Skeletal muscle tissue (tissue), 4 donors: ENCODE measurements around the gene PIP5K1A. TPM values are rescaled to one million over a fixed set of nuclear protein-coding genes. Genes with fewer than 3 reads are reported as not detected.
A peak's percentile ranks its signal among the peaks of the same experiment; 100 is the strongest.
"Not testable (repeated sequence)": the region's sequence is repeated elsewhere in the genome, so short reads cannot be mapped to it uniquely, and the experiment has no call there.

ENCODE experiments used
- H3K27ac ChIP-seq: one replicate; pipeline ENCODE4 v1.7.0; 2013; ENCODE audit warnings: mild to moderate bottlenecking, low read depth, low read length, inconsistent platforms
- H3K27me3 ChIP-seq, 3 donors: one replicate each; pipeline ENCODE4 v1.7.0; 2013; ENCODE audit warnings: low read length in 3 of 3; ENCODE audit not compliant: control insufficient read depth in 3 of 3, insufficient read depth in 3 of 3
- H3K36me3 ChIP-seq, 3 donors: one replicate each; pipeline ENCODE4 v1.7.0; 2013; ENCODE audit warnings: low read length in 3 of 3; ENCODE audit not compliant: control insufficient read depth in 3 of 3, insufficient read depth in 3 of 3
- H3K4me1 ChIP-seq, 3 donors: one replicate each; pipeline ENCODE4 v1.7.0; 2013; ENCODE audit warnings: low read length in 3 of 3, mild to moderate bottlenecking in 3 of 3; ENCODE audit not compliant: control insufficient read depth in 3 of 3, insufficient read depth in 3 of 3
- H3K4me3 ChIP-seq, 3 donors: one replicate each; pipeline ENCODE4 v1.7.0; 2013; ENCODE audit warnings: low read length in 3 of 3
- H3K9ac ChIP-seq, 3 donors: one replicate each; pipeline ENCODE4 v1.7.0; 2013; ENCODE audit warnings: low read length in 3 of 3, mild to moderate bottlenecking in 3 of 3, moderate library complexity in 2 of 3, low read depth in 1 of 3
- H3K9me3 ChIP-seq, 3 donors: one replicate each; pipeline ENCODE4 v1.7.0; 2013; ENCODE audit warnings: low read length in 3 of 3; ENCODE audit not compliant: control insufficient read depth in 3 of 3
- total RNA-seq: library from RNA; depleted of rRNA; stranded (reverse); fragments of >200 nt; gene quantifications from one replicate; pipeline ENCODE4 v1.2.3, GENCODE V29; 2014
- donor health status: Osteomylitis.

The PIP5K1A gene
- total RNA-seq, 1 donor from 2014 or later = 51.7 TPM

DNA sequence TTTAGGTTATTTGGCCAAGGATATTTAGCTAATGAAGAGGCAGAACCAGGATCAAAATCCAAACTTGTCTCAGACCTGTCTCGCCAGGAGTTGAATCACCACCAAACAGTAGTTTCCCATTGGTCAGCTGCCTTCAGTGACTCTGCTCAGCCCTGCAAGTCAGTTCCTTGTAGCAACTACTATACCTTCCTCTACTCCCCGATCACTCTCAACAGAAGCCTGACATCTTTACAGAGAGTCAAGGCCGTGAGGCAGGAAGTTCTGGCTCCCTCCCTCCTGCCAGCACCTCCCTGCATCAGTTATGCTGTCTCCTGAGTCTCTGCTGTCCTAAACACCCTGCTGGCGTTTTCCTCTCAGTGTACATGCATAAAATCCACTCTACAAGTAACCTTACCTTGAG lies 69.4 kb downstream of the PIP5K1A start:
- H3K4me3 ChIP-seq = no peak overlapping the region
- H3K36me3 ChIP-seq = peaks cover 43 to 53% (median 51%) of the 10 kb centered on the region in 3 donors
- no peaks in the 10 kb centered on the region for H3K4me1 ChIP-seq
- H3K27me3 ChIP-seq = no peaks in the 10 kb centered on the region
- H3K9ac ChIP-seq = no peak overlapping the region
- no peaks in the 10 kb centered on the region for H3K9me3 ChIP-seq
- H3K27ac ChIP-seq = no peak overlapping the region

DNA sequence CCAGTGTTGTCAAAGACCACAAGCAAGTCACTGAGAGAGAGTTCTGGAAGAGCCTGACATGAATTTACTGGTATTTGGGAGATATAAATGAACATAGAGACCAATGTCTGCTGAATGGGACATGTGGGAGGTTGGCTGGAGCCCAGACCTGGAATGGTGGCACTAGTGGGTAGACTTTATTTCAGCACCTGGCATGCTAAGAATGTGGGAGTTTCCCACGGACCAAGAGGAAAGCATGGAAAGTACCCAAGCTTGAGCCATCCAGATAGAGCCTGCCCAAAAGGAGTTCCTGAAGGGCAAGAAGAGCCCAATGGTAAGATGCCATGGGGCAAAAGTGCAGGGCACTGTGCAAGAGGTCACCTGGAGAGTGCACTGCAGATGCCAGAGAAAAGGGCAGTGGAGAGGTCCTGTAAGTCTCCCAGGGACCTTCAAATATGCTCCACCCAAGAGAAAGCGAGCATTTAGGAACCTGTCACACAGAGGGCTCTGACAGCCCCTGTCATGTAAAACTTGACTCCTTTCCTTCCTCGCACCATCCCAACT lies 75.6 kb downstream of the PIP5K1A start:
- Histone ChIP-seq H3K9me3 (no peaks in the 10 kb centered on the region), H3K4me1 (no peaks in the 10 kb centered on the region), H3K9ac (no peak overlapping the region), H3K27ac (no peak overlapping the region), H3K27me3 (no peaks in the 10 kb centered on the region), H3K36me3 (peaks cover 4 to 11% (median 10%) of the 10 kb centered on the region in 3 donors), H3K4me3 (no peak overlapping the region)

- H3K36me3 ChIP-seq, H3K4me1 ChIP-seq, H3K4me3 ChIP-seq, H3K9me3 ChIP-seq, H3K27ac ChIP-seq, H3K9ac ChIP-seq, H3K27me3 ChIP-seq: not testable (repeated sequence)
These were observed 77.0 kb downstream of the PIP5K1A start for GRCh38 chr1:151275341-151275740.

GRCh38 chr1:151277249-151277648 lies 78.9 kb downstream of the PIP5K1A start:
- no peak overlapping the region for H3K9ac ChIP-seq
- no peaks in the 10 kb centered on the region for H3K27me3 ChIP-seq
- no peak overlapping the region for H3K27ac ChIP-seq
- no peak overlapping the region for H3K4me3 ChIP-seq
- peaks cover 2 to 6% (median 2%) of the 10 kb centered on the region in 3 donors for H3K36me3 ChIP-seq
- peaks cover 2 to 8% (median 7%) of the 10 kb centered on the region in 3 donors for H3K4me1 ChIP-seq
- H3K9me3 ChIP-seq = no peaks in the 10 kb centered on the region

GRCh38 chr1:151281225-151281968 lies 83.0 kb downstream of the PIP5K1A start:
- Histone ChIP-seq H3K27me3 (no peaks in the 10 kb centered on the region), H3K27ac (peak overlapping the region; percentile 98), H3K4me3 (peak overlapping the region; percentile 77 to 100 (median 80)), H3K9ac (peak overlapping the region; percentile 88 to 96 (median 90)), H3K4me1 (peaks cover 15 to 36% (median 24%) of the 10 kb centered on the region in 3 donors), H3K9me3 (no peaks in the 10 kb centered on the region), H3K36me3 (peaks cover 6 to 13% (median 6%) of the 10 kb centered on the region in 3 donors)

DNA sequence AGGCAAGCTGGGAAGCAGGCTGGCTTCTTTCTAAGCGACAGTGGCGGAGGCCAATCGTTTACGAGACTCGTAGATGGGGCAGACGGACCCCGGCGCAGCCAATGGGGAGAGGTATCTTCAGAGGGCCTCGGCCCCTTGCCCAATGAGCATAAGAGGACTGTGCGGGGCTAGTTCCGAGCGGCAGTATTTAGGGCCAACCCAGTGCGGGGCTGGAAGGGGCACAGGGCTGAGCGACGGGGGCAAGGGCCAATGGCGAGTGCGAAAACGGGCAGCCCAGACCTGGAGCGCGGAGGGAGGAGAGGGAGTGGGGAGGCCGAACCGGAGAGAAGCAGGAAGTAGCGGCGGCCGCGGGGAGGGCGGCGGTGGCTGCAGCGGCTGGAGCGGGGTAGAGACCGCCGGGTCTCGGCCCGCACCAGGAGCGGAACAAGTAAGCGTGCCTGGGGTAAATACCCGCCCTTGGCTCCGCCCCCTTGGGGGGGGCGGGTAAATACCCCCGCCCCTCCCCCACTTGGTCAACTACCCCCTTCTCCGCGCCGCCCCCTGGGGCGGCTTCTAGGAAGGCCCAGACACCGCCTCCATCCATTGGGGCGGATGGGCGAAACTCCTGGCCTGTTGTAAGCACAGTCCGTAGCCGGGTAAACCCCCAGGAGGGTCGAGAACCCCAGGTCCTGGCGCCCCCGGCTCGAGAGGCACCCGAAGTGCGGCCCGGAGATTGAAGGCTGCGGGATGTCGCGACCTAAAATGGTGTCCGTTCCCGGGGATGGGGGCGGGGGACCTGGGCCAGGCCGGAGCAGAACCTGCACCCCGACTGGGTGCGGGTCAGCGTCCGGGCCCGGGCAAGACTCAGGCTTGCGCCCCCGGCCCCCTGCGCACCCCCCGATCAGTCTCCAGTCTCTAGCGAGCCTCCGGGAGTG lies 83.9 kb downstream of the PIP5K1A start, which contains the start of gene ZNF687:
Gene ZNF687, plus strand, starts transcription at position 331 of the 914 bp plus-strand sequence. CDS start 3,993 bp downstream, outside the sequence.
- H3K4me1 ChIP-seq = peaks cover 15 to 36% (median 24%) of the 10 kb centered on the region in 3 donors

DNA sequence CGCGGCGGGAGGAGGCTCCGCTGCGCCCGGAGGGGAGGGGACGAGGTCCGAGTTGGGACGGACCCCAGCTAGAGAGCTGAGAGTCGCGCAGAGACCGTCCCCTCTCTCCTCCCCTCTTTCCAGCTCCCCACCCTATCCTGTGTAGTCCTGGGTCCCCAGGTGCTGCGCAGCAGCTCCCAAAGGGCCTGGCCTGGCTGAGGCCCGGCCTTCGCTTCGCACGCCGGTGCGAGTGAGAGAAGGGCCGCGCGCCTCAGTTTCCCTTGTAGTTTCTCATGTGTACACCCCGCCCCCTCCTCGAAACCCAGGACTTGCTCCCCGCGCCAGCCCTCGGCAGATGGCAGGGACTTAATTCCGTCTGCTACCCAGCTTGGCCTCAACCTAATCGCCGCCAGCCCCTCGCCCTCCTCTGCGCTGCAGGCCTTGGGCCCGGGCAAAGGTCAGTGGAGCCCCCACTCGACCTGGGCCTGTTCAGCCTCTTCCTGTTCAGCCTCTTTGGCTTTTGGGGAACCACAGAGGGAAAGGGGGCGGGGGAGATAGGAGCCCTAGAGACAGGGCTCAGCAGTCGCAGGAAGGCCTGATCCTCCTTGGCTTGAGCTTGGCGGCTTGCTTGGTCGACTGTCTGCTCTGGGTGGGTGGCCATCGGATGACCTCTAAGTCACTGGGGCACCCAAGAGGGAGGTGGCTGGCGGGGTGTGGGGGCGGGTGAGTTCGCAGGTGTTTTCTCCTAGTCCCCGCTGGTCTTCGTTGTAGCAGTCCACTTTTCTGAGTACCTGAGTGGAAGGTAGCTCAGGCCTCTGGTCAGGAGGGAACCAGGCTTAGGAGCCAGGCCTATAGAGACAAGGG lies 84.8 kb downstream of the PIP5K1A start:
- H3K27me3 ChIP-seq = no peaks in the 10 kb centered on the region
- peaks cover 22 to 30% (median 23%) of the 10 kb centered on the region in 3 donors for H3K36me3 ChIP-seq
- H3K4me1 ChIP-seq = peaks cover 15 to 36% (median 24%) of the 10 kb centered on the region in 3 donors
- peak overlapping the region; percentile 79 to 100 (median 80) for H3K4me3 ChIP-seq
- H3K9me3 ChIP-seq = no peaks in the 10 kb centered on the region
- H3K27ac ChIP-seq = peak overlapping the region; percentile 98
- peak overlapping the region; percentile 89 to 90 (median 90) for H3K9ac ChIP-seq

More for the DNA sequence above, 83.9 kb downstream of the PIP5K1A start, which contains the start of gene ZNF687:
- H3K36me3 ChIP-seq = peaks cover 14 to 22% (median 15%) of the 10 kb centered on the region in 3 donors
- peak within 1 kb of the TSS; percentile 89 to 96 (median 90) for H3K9ac ChIP-seq
- no peaks in the 10 kb centered on the region for H3K9me3 ChIP-seq
- no peaks in the 10 kb centered on the region for H3K27me3 ChIP-seq
- peak within 1 kb of the TSS; percentile 98 for H3K27ac ChIP-seq
- peak within 1 kb of the TSS; percentile 79 to 100 (median 80) for H3K4me3 ChIP-seq

DNA sequence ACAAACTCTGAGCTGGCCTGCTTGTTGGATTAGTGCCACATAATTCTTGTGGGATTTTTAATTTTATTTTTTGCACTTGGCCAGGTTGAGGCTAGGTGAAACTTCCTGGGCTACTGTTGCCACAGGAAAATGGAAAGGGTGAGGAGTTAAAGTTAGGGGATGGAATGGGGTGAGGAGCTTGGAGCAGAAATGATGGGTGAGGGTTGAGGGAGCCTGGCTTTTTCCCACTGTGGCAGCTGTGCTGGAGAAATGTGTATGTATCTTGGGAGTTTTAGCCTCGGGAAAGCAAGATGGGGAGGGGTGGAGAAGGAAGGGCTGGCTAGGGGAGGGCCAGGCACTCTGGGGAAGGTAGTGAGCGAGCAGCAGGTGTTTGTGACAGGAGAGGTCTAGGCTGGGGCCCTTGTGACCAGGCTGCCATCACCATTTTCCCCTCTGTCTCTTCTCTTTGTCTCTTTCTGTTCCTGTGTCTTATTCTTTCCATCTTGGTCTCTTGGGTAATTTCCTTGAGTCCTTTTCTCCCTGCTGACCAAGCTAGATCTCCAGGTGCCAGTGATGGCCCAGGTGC lies 85.7 kb downstream of the PIP5K1A start:
- Histone ChIP-seq H3K27ac (peak overlapping the region; percentile 98), H3K4me3 (peak overlapping the region in 1 of 3 donors; percentile 100), H3K9ac (peak overlapping the region; percentile 2 to 90 (median 90)), H3K4me1 (peaks cover 15 to 36% (median 24%) of the 10 kb centered on the region in 3 donors), H3K36me3 (peaks cover 31 to 40% (median 32%) of the 10 kb centered on the region in 3 donors), H3K9me3 (no peaks in the 10 kb centered on the region), H3K27me3 (no peaks in the 10 kb centered on the region)
